Kidney (tissue), 14 donors: ENCODE data around the gene MLANA. TPM values are rescaled to one million over a fixed set of nuclear protein-coding genes. Genes with fewer than 3 reads are reported as not detected.
A peak's percentile ranks its signal among the peaks of the same experiment; 100 is the strongest.

Experiments used
- DNase-seq, 5 donors: peaks; one replicate each; pipeline ENCODE4 v3.0.0-alpha.2; 2013 to 2020
- FAIRE-seq: peaks from 2 replicates; lab custom pipeline; 2012; peaks lifted over from hg19 to GRCh38; lab: Jason Lieb, UNC
- H3K27ac ChIP-seq, 2 donors: one replicate each; pipeline ENCODE4 v1.7.0; 2013; ENCODE audit warnings: low read depth in 2 of 2, low read length in 2 of 2, inconsistent platforms in 1 of 2
- H3K27me3 ChIP-seq: one replicate; pipeline ENCODE4 v1.7.1; 2013; ENCODE audit warnings: low read length, inconsistent platforms; ENCODE audit not compliant: control insufficient read depth, insufficient read depth
- H3K36me3 ChIP-seq, 3 donors: one replicate each; pipeline versions ENCODE4 v1.7.0 to v1.7.1; 2013; ENCODE audit warnings: low read length in 3 of 3, control low read depth in 1 of 3, inconsistent platforms in 1 of 3; ENCODE audit not compliant: insufficient read depth in 3 of 3, control insufficient read depth in 2 of 3
- H3K4me1 ChIP-seq, 3 donors: one replicate each; pipeline versions ENCODE4 v1.7.0 to v1.7.1; 2013; ENCODE audit warnings: low read length in 3 of 3, inconsistent platforms in 1 of 3, low read depth in 1 of 3; ENCODE audit not compliant: control insufficient read depth in 2 of 3, insufficient read depth in 2 of 3
- H3K4me3 ChIP-seq, 3 donors: one replicate each; pipeline versions ENCODE4 v1.7.0 to v1.8.1; 2013; ENCODE audit warnings: low read length in 3 of 3, control low read depth in 1 of 3, inconsistent platforms in 1 of 3
- H3K9ac ChIP-seq, 3 donors: one replicate each; pipeline versions ENCODE4 v1.7.0 to v1.7.1; 2013; ENCODE audit warnings: low read length in 3 of 3, control low read depth in 1 of 3, inconsistent platforms in 1 of 3
- H3K9me3 ChIP-seq, 3 donors: one replicate each; pipeline versions ENCODE4 v1.7.0 to v1.7.1; 2013; ENCODE audit warnings: low read length in 3 of 3, control low read depth in 1 of 3, inconsistent platforms in 1 of 3; ENCODE audit not compliant: control insufficient read depth in 2 of 3, insufficient read depth in 1 of 3
- intact Hi-C: fragments of 100-400 bp; cut with DNase I; formaldehyde crosslinking; loops from one replicate; pipeline ENCODE4 v1.11.1; 2022
- polyA plus RNA-seq: library from polyadenylated mRNA; stranded (reverse); fragments of 350-450 nt; fragmentation: Illumina TruSeq; extraction: RNeasy Lipid Tissue Mini Kit (QIAGEN cat#74804); gene quantifications from one replicate; pipeline ENCODE4 v1.2.3, GENCODE V29; 2014; ENCODE audit warnings: low read depth, low replicate concordance; ENCODE audit not compliant: insufficient read depth
- total RNA-seq: library from RNA; stranded (reverse); fragmentation: NEBNext Ultra II Directional; extraction: Animal tissue kit (Norgen Biotek cat#: 25700); gene quantifications from one replicate; pipeline ENCODE4 v1.2.1, GENCODE V29; 2021
- TF ChIP-seq, protein P1 (sequence below): IDR thresholded peaks from 3 replicates; pipeline ENCODE4 v1.5.1; 2012; ENCODE audit warnings: mild to moderate bottlenecking, moderate library complexity, borderline replicate concordance; ENCODE audit not compliant: insufficient read depth; ENCODE audit errors: extremely low read depth
- donor health status: control.
- donor health status: control.
- donor health status: control.
- donor health status: control.
- donor health status: control.
- donor health status: DM: yes; HTN: yes; CAD: no.
- donor health status: Normal renal cell carcinoma (clear cell type).

MLANA gene
- total and polyA plus RNA-seq, 2 donors from 2014 or later, result not detected

DNA sequence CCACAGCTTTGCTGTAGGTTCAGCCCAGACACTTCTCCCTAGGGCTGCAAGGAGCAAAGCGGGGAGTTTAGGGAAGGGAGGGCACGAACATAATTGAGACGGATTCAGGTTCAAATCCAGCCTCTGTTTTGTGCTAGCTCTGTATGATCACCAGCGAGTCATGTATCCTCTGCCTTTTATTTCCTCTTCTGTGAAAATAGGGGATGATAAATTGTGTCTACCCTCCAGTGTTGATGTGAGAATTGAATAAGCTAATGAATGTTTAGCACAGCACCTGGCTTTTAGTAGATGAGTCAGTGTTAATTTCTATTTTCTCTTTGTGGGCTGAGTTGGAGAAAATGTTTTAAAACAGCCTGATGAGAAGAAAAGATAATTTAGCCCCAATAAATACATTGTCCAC, 6.2 kb downstream of the MLANA start:
- Histone ChIP-seq H3K9ac (no peak overlapping the region), H3K27me3 (no peaks in the 10 kb centered on the region), H3K4me1 (peaks cover 0 to 9% (median 8%) of the 10 kb centered on the region in 3 donors), H3K4me3 (no peak overlapping the region), H3K36me3 (no peaks in the 10 kb centered on the region), H3K9me3 (no peaks in the 10 kb centered on the region), H3K27ac (no peak overlapping the region)
- intact Hi-C loops, result no loop called here
- DNase-seq (no peak), FAIRE-seq (no peak)
- TF ChIP-seq, protein P1, sequence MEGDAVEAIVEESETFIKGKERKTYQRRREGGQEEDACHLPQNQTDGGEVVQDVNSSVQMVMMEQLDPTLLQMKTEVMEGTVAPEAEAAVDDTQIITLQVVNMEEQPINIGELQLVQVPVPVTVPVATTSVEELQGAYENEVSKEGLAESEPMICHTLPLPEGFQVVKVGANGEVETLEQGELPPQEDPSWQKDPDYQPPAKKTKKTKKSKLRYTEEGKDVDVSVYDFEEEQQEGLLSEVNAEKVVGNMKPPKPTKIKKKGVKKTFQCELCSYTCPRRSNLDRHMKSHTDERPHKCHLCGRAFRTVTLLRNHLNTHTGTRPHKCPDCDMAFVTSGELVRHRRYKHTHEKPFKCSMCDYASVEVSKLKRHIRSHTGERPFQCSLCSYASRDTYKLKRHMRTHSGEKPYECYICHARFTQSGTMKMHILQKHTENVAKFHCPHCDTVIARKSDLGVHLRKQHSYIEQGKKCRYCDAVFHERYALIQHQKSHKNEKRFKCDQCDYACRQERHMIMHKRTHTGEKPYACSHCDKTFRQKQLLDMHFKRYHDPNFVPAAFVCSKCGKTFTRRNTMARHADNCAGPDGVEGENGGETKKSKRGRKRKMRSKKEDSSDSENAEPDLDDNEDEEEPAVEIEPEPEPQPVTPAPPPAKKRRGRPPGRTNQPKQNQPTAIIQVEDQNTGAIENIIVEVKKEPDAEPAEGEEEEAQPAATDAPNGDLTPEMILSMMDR, result no peak

DNA sequence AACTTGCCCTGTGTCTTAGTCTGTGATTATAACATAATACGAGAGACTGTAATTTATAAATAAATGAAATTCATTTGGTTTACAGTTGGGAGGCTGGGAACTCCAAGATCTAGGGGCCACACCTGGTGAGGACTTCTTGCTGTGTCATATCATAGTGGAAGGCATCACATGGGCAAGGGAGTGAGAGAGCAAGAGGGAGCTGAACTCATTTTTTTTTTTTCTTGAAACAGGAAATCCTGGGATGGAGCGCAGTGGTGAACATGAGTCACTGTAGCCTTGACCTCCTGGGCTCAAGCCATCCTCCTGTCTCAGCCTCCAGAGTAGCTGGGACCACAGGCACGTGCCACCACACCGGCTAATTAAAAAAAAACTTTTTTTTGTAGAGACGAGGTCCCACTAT, 7.2 kb downstream of the MLANA start:
- H3K27ac ChIP-seq, result no peak overlapping the region
- TF ChIP-seq, protein P1, result no peak
- H3K9me3 ChIP-seq, result no peaks in the 10 kb centered on the region
- H3K4me1 ChIP-seq, result peaks cover 0 to 9% (median 8%) of the 10 kb centered on the region in 3 donors
- no peaks in the 10 kb centered on the region for H3K36me3 ChIP-seq
- H3K9ac ChIP-seq, result no peak overlapping the region
- H3K27me3 ChIP-seq, result no peaks in the 10 kb centered on the region
- H3K4me3 ChIP-seq, result no peak overlapping the region
- DNase-seq (no peak), FAIRE-seq (no peak)
- intact Hi-C loops, result no loop called here

DNA sequence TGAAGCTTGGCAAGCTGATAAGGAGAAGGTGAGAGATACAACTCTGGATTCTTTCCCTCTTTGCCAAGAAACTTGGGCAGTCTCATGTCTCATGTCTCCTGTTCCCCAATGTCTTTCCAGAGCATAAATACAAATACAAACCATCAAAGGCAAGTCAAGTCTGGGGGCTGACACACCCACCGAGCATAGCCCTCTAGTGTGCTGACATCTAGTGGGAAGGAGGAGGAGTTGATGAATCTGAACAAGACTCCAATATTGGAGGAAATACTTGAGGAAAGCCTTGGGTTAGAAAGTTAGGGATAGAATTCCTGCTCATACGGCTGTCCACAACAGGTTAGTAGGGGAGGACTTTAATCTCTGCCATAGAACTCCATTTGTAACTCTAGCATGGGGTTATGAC, 8.6 kb downstream of the MLANA start:
- H3K4me3 ChIP-seq, result no peak overlapping the region
- no peaks in the 10 kb centered on the region for H3K9me3 ChIP-seq
- DNase-seq, result no peak
- H3K27ac ChIP-seq, result no peak overlapping the region
- H3K4me1 ChIP-seq, result peaks cover 0 to 9% (median 8%) of the 10 kb centered on the region in 3 donors
- intact Hi-C loops, result no loop called here
- no peak overlapping the region for H3K9ac ChIP-seq
- FAIRE-seq, result no peak
- H3K27me3 ChIP-seq, result no peaks in the 10 kb centered on the region
- no peaks in the 10 kb centered on the region for H3K36me3 ChIP-seq
- TF ChIP-seq, protein P1, result no peak

DNA sequence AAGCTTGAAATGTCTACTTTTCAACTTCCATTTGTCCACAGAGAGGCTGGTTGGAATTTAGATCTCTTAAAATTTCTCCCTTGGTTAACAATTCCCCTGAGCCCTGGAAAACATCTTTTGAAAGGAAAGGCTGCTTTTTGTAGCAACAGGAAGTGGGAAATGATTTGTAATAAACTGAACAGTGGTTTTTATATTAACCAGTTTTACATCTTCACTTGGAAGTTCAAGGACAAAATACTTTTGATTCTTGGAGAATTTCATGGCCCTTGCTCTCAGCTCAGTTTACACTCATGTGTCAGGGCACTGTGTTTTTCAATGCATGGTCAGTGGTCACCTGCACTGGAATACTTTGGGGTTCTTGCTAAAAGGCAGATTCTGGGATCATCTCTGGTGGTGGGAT, 9.9 kb downstream of the MLANA start:
- H3K4me3 ChIP-seq, result no peak overlapping the region
- no peaks in the 10 kb centered on the region for H3K36me3 ChIP-seq
- intact Hi-C loops, result no loop called here
- H3K9me3 ChIP-seq, result no peaks in the 10 kb centered on the region
- H3K4me1 ChIP-seq, result peaks cover 0 to 9% (median 8%) of the 10 kb centered on the region in 3 donors
- no peak for DNase-seq
- H3K27ac ChIP-seq, result peak overlapping the region in 1 of 2 donors; percentile 43
- H3K27me3 ChIP-seq, result no peaks in the 10 kb centered on the region
- H3K9ac ChIP-seq, result no peak overlapping the region
- no peak for FAIRE-seq
- TF ChIP-seq, protein P1, result no peak
